K562 (cell line): ENCODE data around the gene THSD8. TPM values are rescaled to one million over a fixed set of nuclear protein-coding genes. Genes with fewer than 3 reads are reported as not detected.

Experiments used
- DNMT1 ChIP-seq: fragments of 450-650 bp; IDR thresholded peaks from 2 replicates; pipeline ENCODE4 v1.6.1; 2016; ENCODE audit warnings: antibody characterized with exemption, mild to moderate bottlenecking
- GTF2E2 ChIP-seq: fragments of 200-800 bp; sonication (Bioruptor generic); IDR thresholded peaks from 2 replicates; pipeline ENCODE4 v1.6.1; 2016; ENCODE audit warnings: missing genetic modification characterization, missing compliant biosample characterization
- HIVEP1 ChIP-seq: fragments of 250-450 bp; sonication (Bioruptor Pico); IDR thresholded peaks from 2 replicates; pipeline ENCODE4 v1.4.0; 2020; ENCODE audit warnings: mild to moderate bottlenecking
- HOXB6 ChIP-seq: fragments of 250-450 bp; sonication (Bioruptor Pico); IDR thresholded peaks from 2 replicates; pipeline ENCODE4 v1.5.1; 2022; ENCODE audit warnings: mild to moderate bottlenecking, borderline replicate concordance
- NKRF ChIP-seq: fragments of 450-650 bp; IDR thresholded peaks from 2 replicates; pipeline ENCODE4 v1.6.1; 2016; ENCODE audit warnings: borderline replicate concordance
- PHF20 ChIP-seq: fragments of 450-650 bp; IDR thresholded peaks from 2 replicates; pipeline ENCODE4 v1.6.1; 2018; ENCODE audit not compliant: partially characterized antibody
- PTRF ChIP-seq: fragments of 450-650 bp; IDR thresholded peaks from 2 replicates; pipeline ENCODE4 v1.6.1; 2016; ENCODE audit warnings: mild to moderate bottlenecking, missing genetic modification characterization, missing compliant biosample characterization
- RAD51 ChIP-seq: fragments of 450-650 bp; IDR thresholded peaks from 2 replicates; pipeline ENCODE4 v1.7.1; 2016; ENCODE audit warnings: low read depth, mild to moderate bottlenecking, borderline replicate concordance
- RBM22 ChIP-seq: fragments of 200-400 bp; formaldehyde crosslinking; IDR thresholded peaks from 2 replicates; pipeline ENCODE4 v1.6.1; 2018; ENCODE audit warnings: low read length, low read depth; ENCODE audit not compliant: poor library complexity, severe bottlenecking
- SAFB2 ChIP-seq: fragments of 200-400 bp; formaldehyde crosslinking; IDR thresholded peaks from 2 replicates; pipeline ENCODE4 v1.6.1; 2018; ENCODE audit warnings: borderline replicate concordance, low read length, low read depth, moderate library complexity; ENCODE audit not compliant: severe bottlenecking
- STAG1 ChIP-seq: sonication (generic); formaldehyde crosslinking; IDR thresholded peaks from 2 replicates; pipeline ENCODE4 v1.5.0; 2020; ENCODE audit warnings: missing genetic modification reagents, borderline replicate concordance
- TEAD4 ChIP-seq, 2 experiments: sonication (generic) in 1 of 2; formaldehyde crosslinking in 1 of 2; IDR thresholded peaks; 2 replicates each; pipeline versions ENCODE4 v1.6.1 to v1.8.0; 2012 to 2022; ENCODE audit warnings: borderline replicate concordance in 1 of 2, inconsistent platforms in 1 of 2, low read length in 1 of 2, mild to moderate bottlenecking in 1 of 2, missing genetic modification reagents in 1 of 2
- THRB ChIP-seq: fragments of 450-650 bp; formaldehyde crosslinking; conservative IDR thresholded peaks from 2 replicates; pipeline ENCODE4 v1.4.0; 2022; ENCODE audit warnings: mild to moderate bottlenecking, missing genetic modification characterization
- ZBTB5 ChIP-seq: fragments of 450-650 bp; IDR thresholded peaks from 2 replicates; pipeline ENCODE4 v1.6.1; 2017; ENCODE audit warnings: antibody characterized with exemption
- ZNF217 ChIP-seq: sonication (generic); formaldehyde crosslinking; IDR thresholded peaks from 2 replicates; pipeline ENCODE4 v1.8.0; 2022; ENCODE audit warnings: mild to moderate bottlenecking, missing genetic modification reagents
- ZNF274 ChIP-seq: IDR thresholded peaks from 2 replicates; pipeline ENCODE4 v1.6.1; 2011; ENCODE audit warnings: low read depth, mild to moderate bottlenecking, low read length, moderate library complexity, borderline replicate concordance
- polyA plus RNA-seq, 8 experiments: library from polyadenylated mRNA; depleted of rRNA in 4 of 8; stranded (reverse) in 5 of 8; unstranded in 3 of 8; fragments of >200 nt; fragmentation: Nextera tagmentation in 2 of 8; fragmentation: Illumina TruSeq in 1 of 8; extraction: Ambion mirVana in 2 of 8; extraction: Trizol in 1 of 8; gene quantifications; 2 replicates each; pipeline versions ENCODE4 v1.2.1 to v1.2.3, GENCODE V29; 2011 to 2014; ENCODE audit warnings: inconsistent platforms in 1 of 8, missing spikeins in 1 of 8
- total RNA-seq, 7 experiments: library from RNA; depleted of rRNA in 6 of 7; stranded (reverse); fragments of >200 nt in 6 of 7; fragmentation: Illumina TruSeq in 2 of 7; extraction: Trizol in 2 of 7; gene quantifications; 2 replicates each; pipeline versions ENCODE4 v1.2.1 to v1.2.3, GENCODE V29; 2011 to 2021; ENCODE audit warnings: low replicate concordance in 1 of 7
- TF ChIP-seq, protein P1 (sequence below), 3 experiments: fragments of 200-800 bp in 1 of 3; fragments of 250-450 bp in 1 of 3; fragments of 450-650 bp in 1 of 3; sonication (Bioruptor Pico) in 1 of 3; sonication (Bioruptor generic) in 1 of 3; formaldehyde crosslinking in 1 of 3; IDR thresholded peaks; 2 replicates each; pipeline versions ENCODE4 v1.6.1 to v1.8.0; 2016 to 2022; ENCODE audit warnings: mild to moderate bottlenecking in 2 of 3, missing genetic modification characterization in 2 of 3, missing compliant biosample characterization in 1 of 3, moderate library complexity in 1 of 3

Gene THSD8
- total and polyA plus RNA-seq, 9 of the 15 experiments (the other 6 are each of a cell fraction or from before 2014, with no cell fraction given), result 8.4 to 42.4 (median 19.9) TPM; not detected in 2

DNA sequence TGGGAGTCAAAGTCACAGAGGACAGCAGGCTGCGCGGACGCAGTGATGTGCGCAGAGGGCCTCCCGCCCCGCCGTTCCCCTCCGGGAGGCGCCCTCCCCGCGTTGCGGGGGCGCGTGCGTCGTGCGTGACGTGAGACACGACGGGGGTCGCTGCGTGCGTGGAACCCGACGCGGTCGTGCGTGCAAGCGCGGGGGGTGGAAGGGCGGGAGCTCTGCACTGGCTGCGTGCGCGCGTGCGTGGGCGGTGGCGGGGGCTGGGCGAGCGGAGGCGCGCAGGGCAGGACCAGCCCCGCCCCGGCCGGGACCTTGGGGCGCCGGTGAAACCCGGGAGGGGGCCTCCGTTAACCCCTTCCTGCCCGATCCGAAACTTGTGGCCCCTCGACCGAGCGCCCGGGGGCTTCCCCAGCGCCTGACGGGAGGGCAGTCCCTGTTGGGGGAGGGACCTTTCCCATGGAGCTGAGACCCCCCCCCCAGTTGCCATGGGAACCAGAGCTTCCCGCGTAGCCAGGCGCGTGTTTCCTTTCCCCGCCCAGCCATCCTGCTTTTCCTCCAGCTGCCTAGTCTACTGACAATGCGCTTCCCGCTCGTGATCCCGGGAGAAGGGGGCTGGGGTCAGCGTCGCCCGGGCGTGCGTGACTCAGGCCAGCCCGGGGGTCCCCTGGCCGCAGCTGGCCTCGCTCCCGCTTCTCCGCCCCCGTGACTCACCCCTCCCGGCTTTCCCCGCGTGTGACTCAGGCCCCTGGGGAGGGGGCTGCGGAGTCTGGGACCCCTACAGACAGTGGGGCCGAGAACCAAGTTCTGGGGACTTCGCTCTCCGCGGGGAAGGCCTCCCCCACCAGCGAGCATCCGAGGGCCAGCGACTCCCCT lies 19.2 kb upstream of the THSD8 start (continued):
- TF ChIP-seq NKRF (peak; percentile 71; the same call in 1 of the 2 replicates), HOXB6 (CRISPR knock-in tag) (no peak), RBM22 (peak; percentile 96), GTF2E2 (tag) (no peak), RAD51 (no peak), ZBTB5 (no peak), STAG1 (CRISPR knock-in tag) (no peak), ZNF217 (CRISPR knock-in tag) (no peak), PHF20 (no peak), HIVEP1 (CRISPR knock-in tag) (no peak), SAFB2 (no peak), DNMT1 (no peak), ZNF274 (no peak), PTRF (tag) (no peak), TEAD4 (IDR thresholded peaks at IDR 0.05; ENCODE audit: low read length) (peak; percentile 21), TEAD4 (CRISPR knock-in tag; IDR thresholded peaks at IDR 0.05; ENCODE audit: borderline replicate concordance) (no peak), THRB (no peak)
- TF ChIP-seq, protein P1, sequence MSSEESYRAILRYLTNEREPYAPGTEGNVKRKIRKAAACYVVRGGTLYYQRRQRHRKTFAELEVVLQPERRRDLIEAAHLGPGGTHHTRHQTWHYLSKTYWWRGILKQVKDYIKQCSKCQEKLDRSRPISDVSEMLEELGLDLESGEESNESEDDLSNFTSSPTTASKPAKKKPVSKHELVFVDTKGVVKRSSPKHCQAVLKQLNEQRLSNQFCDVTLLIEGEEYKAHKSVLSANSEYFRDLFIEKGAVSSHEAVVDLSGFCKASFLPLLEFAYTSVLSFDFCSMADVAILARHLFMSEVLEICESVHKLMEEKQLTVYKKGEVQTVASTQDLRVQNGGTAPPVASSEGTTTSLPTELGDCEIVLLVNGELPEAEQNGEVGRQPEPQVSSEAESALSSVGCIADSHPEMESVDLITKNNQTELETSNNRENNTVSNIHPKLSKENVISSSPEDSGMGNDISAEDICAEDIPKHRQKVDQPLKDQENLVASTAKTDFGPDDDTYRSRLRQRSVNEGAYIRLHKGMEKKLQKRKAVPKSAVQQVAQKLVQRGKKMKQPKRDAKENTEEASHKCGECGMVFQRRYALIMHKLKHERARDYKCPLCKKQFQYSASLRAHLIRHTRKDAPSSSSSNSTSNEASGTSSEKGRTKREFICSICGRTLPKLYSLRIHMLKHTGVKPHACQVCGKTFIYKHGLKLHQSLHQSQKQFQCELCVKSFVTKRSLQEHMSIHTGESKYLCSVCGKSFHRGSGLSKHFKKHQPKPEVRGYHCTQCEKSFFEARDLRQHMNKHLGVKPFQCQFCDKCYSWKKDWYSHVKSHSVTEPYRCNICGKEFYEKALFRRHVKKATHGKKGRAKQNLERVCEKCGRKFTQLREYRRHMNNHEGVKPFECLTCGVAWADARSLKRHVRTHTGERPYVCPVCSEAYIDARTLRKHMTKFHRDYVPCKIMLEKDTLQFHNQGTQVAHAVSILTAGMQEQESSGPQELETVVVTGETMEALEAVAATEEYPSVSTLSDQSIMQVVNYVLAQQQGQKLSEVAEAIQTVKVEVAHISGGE (CRISPR knock-in tag; IDR thresholded peaks at IDR 0.05), result peak in 1 of 3 experiments; percentile 26; a peak in 1 of 6 replicates
